Measurements from ENCODE around the gene CHURC1. TPM values are rescaled to one million over a fixed set of nuclear protein-coding genes. Genes with fewer than 3 reads are reported as not detected.
A peak's percentile ranks its signal among the peaks of the same experiment; 100 is the strongest.

The CHURC1 gene
- total RNA-seq, result 31.2 and 37.1 TPM in 2 replicates

DNA sequence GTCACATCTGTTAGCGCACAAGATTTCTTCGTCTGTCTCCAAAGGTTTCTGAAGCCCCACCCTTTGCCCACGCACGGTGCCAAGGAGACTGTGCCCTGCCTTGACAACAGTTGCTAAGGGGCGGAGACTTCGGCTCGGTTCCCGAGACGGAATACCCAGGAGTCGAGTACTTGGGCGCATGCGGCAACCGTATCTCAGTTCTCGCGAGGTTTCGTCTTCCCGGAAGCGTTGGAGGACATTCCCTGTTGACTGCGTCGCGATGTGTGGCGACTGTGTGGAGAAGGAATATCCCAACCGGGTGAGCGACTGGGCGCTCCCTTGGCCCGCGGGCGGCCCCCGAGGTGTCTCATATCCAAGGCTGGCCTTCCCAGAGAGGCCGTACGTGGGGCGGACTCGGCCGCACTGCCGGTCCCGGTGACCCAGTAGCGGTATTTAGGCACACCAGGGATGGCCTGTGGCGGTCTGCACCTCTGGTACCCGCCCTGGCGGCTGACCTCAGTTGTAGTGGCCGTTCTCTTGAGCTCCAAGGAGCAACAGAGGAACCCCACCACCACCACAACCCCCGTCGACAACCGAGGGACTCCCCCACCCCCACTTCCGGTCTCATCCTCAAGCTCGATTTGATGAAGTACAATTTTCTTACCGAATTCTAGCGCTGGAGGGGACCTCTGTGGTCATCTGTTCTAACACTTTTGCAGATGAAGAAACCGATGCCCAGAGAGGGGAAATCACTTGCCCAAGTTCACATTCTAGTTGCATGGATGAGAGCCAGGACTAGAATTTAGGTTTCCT is at the start of gene CHURC1:
CHURC1 (plus strand) TSS at position 219 of the 792 bp plus-strand sequence; CDS start at position 260, 41 bp downstream.
- DNase-seq (ENCODE audit: low read depth in 2 of 2), result peak; percentile 97 to 98

DNA sequence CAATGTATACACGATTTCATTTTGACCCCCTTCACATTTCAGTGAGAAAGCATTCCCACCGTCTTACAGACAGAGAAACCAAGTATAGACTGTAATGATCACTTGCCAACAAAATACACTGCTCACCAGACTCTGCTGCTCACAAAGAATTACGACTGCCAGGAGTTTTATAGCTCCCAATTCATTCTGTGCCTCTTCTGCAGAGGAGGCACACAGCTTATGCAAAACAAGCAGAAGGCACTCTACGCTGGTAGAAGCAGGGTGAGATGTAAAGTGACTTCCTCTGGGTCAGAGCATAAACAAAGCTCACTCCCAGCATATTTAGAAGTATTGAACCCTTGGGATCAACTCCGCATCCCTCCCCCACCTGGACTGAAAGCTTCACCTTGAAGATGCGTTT is 49.1 kb upstream of the CHURC1 start:
- no peak for DNase-seq (ENCODE audit: low read depth in 2 of 2)

DNA sequence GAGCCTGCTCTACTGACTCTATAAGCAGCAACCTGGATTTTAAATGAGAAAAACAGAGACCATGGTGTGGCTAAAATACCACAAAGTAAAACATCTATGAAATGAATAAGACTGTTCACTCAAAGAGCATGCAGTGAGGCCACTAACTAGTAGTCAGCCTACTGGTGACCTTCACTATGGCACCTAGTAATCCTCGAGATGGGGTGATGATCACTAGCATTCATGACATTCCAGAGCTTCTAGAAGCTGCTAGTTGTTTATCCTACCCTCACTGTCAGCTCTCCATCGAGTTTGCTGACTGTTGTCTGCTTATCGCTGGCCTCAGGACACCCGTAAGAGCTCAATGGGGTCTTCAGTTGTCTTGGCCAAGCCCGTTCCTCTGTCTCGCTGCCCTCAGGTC is 48.3 kb upstream of the CHURC1 start:
- DNase-seq (ENCODE audit: low read depth in 2 of 2), result no peak

DNA sequence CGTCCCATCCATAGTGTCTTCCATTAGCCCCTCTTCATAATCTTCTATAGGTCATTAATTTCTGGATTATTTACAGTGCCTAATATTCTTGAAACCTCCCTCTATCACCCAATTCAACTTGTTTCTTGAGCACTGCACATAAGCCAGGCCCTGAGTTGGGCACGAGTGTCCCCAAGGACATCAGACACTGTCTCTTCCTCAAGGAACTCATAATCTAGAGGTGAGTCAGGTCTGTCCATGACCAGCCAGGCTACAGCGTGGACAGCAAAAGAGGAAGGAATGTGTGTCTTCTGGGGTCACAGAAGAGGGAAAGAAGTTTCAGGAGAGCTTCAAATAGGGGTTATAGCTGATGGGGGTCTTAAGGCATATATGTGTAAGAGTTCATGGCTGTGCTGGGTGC is 47.1 kb upstream of the CHURC1 start:
- no peak for DNase-seq (ENCODE audit: low read depth in 2 of 2)

DNA sequence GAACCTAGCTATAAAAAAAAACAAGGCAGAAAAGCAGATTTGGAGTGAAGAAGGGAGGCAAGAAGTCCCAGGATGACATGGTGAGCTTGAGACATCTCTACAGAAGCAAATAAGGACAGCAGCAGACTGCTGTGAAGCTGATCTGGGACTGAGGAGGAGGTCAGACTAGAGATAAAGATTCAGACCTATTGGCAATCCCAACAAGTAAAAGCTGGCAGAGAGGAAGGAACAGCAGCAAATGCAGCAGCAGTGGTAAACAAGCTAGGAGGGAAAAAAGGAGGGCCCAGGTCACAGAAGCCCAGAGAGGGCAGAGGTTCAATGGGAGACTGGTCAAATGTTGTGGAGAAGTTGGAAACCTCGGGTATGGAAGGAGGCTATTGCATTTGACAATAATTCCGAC is 45.9 kb upstream of the CHURC1 start:
- no peak for DNase-seq (ENCODE audit: low read depth in 2 of 2)

DNA sequence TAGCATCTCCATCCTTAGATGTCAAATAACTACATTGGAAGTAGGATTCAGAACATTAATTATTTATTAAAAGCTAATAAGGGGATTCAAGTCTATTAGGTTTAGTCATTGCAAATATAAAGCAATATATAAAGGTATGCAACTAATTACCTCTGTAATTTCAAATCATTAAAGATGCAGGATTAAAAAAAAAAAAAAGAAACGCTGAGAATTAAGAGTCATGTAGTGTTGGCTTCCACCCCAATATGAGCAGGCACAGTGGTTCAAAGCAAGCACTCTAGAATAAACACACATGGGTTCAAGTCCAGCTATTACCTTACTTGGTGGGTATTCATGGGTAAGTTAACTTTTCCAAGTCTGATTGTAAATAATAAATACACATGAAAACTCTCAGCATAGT is 45.4 kb upstream of the CHURC1 start:
- no peak for DNase-seq (ENCODE audit: low read depth in 2 of 2)

DNA sequence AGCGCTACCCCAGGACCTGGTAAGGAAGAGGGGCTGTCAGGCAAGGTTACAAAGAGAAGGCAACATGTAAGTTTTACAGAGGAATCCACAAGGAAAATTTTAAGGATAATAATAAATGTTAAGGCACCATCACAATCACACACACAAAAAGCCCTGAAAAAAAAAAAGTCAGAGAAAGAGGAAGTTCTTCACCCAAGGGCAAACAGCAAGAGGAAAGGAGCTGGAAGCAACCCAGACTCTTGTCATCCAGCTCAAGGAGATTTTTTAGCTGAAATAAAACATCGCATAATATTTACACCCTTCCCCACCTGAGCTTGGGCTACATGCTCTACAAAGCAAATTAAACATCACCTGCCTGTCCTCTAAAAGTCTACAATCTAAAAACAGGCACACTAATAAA is 44.1 kb upstream of the CHURC1 start:
- no peak for DNase-seq (ENCODE audit: low read depth in 2 of 2)

DNA sequence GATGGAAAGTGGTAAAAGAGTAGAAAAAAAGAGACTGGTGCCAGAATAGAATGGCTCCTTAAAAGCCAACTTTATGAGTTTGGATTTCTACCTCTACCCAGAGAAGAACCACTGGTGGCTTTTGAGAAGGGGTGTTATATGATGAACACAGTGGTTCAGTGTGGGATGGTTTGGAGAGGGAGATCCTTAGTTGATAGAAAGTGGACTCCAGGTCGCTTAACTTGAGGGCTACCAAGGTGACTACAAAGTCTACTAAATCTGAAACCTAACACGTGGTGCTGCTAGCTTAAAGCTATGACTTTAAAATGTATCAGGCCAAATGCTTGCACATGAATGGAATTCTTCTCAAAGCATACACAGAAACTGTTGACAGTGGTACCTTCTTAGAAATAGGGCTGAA is 42.9 kb upstream of the CHURC1 start:
- DNase-seq (ENCODE audit: low read depth in 2 of 2), result no peak

DNA sequence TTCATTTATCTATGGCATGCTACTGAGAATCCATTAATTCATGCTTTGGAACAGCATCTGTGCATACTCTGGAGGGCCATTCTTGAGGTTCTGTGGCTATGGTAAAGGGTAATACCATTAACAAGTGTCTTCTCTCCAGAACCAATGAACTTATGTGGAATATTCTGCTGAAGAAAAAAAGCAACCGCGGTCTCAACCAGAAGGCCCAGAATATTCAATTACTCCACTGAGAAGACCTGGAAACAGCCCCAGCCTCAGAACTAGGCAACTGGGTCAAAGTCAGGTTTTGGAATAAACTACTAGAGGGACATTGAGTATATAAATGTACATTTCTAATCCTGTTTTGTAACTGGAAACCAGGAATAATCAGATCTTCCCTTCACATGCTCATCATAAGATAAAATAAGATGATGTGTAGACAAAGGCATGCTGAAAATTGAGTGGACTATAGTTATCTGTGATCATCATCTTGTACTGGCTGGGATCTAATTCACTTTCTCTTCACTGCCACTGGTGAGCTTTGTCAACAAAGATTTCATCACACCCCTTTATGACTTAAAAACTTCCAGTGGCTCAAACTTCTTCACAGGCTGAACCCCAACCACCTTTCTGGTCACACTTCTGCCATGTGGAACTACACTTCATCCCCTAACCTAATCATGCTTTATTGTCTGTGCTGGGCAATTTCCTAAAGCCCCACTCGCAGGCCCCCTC is 40.6 kb upstream of the CHURC1 start:
- no peak for DNase-seq (ENCODE audit: low read depth in 2 of 2)

DNA sequence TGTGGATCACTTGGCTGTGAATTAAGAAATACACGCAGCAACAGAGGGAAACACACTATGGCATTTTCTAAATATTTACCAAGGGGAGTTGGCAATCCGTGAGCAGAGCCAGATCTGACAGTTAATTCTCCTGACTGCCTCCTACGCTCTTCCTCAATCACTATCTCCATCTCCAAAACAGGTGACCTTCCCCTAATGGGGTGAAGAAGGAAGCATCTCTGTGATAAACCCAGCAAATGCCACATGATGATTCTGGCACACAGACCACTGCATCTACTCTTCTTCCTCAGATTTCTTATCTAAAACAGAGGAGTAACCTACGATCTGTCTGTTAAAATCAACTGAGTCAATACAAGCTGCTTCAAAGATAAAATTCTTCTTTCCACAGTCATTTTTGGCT is 38.9 kb upstream of the CHURC1 start:
- no peak for DNase-seq (ENCODE audit: low read depth in 2 of 2)

DNA sequence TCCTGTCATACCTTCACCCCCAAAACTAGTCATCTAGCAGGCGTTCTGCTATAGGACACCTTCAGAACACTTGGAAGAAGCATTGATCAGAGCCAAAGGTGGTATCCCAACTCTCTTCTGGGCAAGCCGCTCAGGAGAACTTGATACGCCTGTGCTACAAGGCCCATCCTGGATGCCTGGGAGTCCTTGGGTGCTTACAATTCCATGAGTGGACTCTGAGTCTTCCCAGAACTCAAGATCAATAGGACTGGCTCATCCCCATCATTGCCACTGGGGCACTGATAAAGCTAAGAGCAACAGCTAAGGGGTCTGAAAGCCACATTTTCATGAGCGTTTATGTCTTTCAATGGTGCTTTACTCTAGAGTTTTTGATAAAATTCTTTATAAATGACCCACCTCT is 36.4 kb upstream of the CHURC1 start:
- no peak for DNase-seq (ENCODE audit: low read depth in 2 of 2)

DNA sequence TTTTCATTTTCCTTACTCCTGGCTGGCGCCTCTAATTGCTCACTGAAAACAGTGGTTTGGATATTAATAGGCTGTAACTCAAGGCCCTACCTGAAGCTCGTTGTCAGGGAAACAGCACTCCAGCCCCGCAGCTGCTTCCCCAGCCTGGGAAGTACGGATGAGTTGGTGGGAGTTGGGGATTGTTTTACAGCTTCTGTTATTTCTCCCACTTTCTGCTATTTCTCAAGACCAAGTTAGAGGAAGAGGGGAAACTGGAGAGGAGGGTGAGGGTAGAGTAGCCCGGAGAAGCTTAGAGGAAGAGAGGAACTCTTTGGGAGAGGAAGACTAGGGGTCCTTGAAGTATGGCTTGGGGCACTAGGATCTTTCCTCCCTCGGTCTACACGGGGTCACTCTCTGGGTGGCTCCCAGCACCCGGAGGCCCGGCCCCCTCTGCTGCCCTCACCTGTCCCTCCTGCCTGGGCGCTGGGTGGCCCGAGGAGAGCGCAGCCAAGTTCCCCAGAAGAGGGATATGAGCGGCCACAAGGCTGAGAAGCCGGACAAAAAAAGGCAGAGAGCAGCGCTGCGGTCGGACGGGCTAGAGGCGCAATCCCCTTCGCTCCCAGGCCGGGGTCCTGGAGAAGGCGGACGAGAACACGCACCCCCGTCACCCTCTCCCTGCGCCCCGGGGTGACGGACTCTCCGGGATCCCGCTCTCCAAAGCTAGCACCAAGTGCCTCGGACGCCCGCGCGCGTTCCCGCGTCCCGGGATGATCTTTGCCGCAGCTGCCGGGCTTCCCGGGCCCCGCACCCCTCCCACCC is 35.2 kb upstream of the CHURC1 start:
- DNase-seq (ENCODE audit: low read depth in 2 of 2), result no peak

DNA sequence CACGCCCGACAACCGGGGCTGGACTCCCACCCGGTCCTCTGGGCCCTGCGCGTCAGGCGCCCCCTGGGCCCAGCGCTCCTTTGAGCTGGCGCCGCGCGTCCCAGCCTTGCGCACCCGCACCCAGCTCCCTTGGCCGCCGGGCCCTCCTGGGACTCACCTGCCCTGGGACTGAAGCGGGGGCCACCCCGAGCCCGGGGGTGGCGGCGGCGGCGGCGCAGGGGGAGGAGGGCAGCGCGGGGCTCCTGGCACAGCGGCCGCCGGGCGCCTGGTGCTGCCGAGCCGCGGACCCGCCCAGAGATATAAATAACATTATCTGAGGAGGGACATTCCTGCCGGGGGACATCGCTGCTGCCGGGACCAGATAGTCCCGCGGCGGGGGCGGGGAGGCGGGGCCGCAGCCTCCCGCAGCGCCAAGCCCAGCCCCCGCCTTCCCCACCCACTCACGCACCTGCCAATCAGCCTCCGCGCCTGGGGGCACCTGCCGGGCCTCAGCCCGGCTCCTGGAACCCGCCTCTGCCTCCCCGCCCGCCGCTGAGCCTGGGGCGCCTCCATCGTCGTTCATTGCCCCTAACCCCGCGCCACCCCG is 34.5 kb upstream of the CHURC1 start, which contains the start of gene SPTB:
SPTB (minus strand) TSS at position 273 of the 586 bp plus-strand sequence. CDS start 56,813 bp downstream, outside the sequence.
- DNase-seq (ENCODE audit: low read depth in 2 of 2), result peak in 1 of 2 donors; percentile 15

DNA sequence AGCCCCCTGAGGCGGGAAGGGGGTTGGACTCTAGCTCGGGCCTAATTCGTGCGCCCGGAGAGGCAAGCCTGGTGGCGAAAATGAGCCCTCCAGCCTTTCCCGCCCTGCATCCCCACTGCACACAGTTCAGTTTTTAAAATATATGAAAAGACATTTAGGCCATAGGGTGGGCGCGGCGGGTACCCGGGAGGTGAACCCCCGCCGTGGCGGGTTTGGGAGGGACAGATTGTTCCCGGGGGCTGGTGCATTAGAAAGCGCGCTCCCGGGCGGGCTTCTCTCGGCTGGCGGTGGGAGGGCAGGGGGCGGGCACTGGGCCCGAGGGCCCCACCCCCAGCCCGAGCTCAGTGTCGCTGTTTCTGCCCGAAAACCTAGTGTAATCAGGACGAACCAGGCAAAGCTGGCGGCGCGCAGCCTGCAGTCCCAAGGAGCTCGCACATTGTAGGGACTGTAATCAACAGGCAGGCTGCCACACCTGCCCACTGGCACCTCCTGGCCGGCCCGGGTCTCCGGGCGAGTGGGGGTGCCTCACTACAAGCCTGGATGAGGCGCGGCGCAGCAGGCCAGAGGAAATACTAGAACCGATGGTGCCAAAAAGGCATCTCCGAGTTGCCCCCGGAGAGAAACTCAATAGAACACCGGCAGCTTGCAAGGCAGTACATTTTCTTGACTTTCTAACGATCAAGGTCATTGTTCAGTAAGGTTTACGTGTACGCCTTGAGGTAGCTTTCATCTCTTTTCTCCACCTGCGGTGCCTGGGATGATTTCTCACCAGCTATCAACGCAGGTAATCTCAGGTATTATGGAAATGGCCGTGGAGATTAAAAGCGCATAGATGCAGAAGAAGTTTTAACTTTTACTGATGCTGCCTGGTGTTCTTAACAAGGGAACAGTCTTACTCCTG is 33.8 kb upstream of the CHURC1 start:
- DNase-seq (ENCODE audit: low read depth in 2 of 2), result peak in 1 of 2 donors; percentile 30

DNA sequence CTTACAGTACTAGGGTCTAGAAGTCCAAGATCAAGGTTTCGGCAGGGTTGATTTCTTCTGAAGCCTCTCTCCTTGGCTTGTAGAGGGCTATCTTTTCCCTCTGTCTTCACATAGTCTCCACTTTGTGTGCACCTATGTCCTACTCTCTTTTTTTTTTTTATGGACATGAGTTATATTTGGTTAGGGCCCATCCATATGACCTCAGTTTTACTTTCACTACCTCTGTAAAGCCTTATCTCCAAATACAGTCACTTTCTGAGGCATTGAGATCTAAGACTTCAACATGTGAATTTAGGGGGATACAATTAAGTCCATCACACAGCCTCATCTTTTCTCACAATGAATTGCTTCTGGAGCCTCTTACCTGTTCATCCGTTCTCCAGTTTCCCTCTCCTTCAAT is 28.7 kb upstream of the CHURC1 start:
- DNase-seq (ENCODE audit: low read depth in 2 of 2), result no peak

DNA sequence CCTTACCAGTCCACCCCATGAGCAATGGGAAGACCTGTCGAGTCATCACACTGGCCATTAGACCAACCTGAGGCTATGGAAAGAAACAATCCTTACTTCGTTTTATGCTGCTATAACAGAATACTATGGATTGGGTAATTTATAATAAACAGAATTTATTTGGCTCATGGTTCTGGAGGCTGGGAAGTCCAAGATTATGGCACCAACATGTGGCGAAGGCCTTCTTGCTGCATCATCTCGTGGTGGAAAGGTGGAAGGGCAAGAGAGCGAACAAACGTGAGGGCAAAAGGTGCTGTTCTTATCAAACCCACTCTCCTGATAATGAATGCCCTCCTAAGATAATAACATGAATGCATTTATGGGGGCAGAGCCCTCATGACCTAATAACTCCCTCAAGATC is 24.9 kb upstream of the CHURC1 start:
- no peak for DNase-seq (ENCODE audit: low read depth in 2 of 2)

DNA sequence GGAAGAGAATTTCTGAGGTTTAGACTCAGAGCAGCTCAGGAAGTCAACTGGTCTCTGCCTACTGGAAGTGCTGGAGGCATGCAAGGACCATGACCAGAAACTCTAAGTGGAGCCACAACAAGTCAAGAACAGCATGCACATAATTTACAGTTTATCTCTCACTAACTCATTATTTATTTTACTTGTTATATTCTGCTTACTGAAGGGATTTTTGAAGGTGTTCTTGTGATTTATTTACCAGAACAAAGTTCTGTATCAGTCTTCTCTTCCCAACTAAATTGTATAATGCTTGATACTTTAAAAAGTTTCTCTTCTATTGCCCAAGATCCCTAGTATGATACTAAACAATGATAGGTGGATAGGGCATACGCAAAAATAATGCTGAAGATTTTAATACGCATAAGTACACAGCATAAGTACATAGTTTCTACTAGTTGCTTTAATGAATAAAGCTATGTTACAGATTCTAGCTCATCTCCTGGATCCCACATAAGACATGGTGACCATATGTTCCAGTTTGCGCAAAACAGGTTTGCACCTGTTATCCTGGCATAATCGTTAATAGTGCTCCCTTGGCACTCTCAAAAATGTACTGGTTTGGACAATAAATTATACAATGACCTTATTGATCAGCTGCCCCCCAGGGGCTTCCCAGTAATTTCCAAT is 22.9 kb upstream of the CHURC1 start:
- no peak for DNase-seq (ENCODE audit: low read depth in 2 of 2)

DNA sequence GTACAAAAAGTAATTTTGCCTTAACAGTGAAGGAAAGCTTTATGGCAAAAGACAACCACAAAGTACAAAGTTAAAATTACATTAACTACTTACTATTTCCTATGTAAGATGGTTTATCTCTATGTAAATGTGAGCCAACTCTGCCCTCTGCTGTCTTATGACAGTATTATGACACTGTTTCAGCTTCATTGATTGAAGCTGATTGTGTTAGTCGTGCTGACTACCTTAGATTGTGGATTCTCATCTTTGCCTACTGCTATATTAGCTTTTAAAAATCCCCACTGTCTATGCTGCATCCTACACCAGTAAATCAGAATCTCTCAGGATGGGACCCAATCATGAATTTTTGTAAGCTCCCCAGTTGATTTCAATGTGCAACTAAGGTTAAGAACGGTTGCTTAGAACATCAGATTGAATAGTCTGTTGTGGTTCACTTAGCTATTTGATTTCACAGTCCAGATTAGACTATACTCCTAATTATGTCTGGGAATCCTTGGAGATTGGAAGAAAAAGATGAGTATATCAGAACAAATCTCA is 22.3 kb upstream of the CHURC1 start:
- DNase-seq (ENCODE audit: low read depth in 2 of 2), result peak; percentile 74 to 84

DNA sequence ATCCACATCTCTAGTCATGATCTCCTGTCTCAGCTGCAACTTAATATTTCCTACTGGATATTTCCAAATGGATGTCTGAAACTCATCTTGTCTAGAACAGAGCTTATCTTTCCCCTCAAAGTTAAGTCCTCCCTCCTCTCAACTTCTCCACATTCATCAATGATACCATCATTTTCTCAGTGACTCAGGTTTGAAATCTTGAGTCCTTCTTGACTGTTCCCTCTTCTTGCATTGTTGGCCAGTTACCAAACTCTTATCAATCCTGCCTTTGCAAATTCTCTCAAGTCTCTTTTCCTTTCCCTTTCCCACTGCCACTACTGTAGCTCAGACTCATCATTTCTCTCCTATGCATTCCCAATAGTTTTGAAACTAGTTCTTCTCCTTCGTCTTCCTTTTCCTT is 14.3 kb upstream of the CHURC1 start:
- no peak for DNase-seq (ENCODE audit: low read depth in 2 of 2)

DNA sequence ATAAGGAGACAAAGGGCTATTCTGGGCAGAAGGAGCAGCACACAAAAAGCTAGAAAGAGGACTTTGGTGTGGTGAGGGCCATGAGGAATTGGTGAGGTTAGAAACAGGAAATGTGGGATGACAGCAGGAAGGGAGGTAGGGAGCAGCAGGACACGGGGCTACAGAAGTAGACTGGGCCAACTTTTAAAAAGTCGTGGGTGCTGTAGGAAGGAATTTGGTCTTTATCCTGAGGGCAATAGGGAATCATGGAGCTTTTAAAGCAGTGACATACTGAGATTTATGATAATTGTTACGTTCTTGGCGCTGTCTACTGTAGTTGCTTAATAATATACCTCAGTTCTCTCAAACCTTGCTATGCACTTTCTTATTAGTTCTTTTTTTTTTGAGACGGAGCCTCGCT is 8.2 kb upstream of the CHURC1 start:
- peak in 1 of 2 donors; percentile 5 for DNase-seq (ENCODE audit: low read depth in 2 of 2)

Data from lung microvascular endothelial cell (primary cell).